Retina (tissue), 1 donor: ENCODE results near the gene RAI2.
A peak's percentile ranks its signal among the peaks of the same experiment; 100 is the strongest.
"Not testable (repeated sequence)": the region's sequence is repeated elsewhere in the genome, so short reads cannot be mapped to it uniquely, and the experiment has no call there.

Experiments used
- DNase-seq: peaks from one replicate; pipeline ENCODE4 v3.0.0-alpha.2; 2016

Gene RAI2

GRCh38 chrX:17826609-17827496, 34.2 kb downstream of the RAI2 start:
- no peak for DNase-seq

GRCh38 chrX:17824980-17825379, 36.1 kb downstream of the RAI2 start:
- DNase-seq = no peak

- DNase-seq = no peak
Observed at GRCh38 chrX:17822351-17822750, 38.7 kb downstream of the RAI2 start.

GRCh38 chrX:17820100-17820499, 41.0 kb downstream of the RAI2 start:
- DNase-seq = no peak

GRCh38 chrX:17818726-17819125, 42.4 kb downstream of the RAI2 start:
- no peak for DNase-seq

- DNase-seq = no peak
Observed at GRCh38 chrX:17817251-17817650, 43.8 kb downstream of the RAI2 start.

GRCh38 chrX:17814557-17814956, 46.5 kb downstream of the RAI2 start:
- DNase-seq = no peak

- no peak for DNase-seq
Observed at GRCh38 chrX:17814059-17814458, 47.0 kb downstream of the RAI2 start.

GRCh38 chrX:17813277-17813676, 47.8 kb downstream of the RAI2 start:
- no peak for DNase-seq

GRCh38 chrX:17812763-17813162, 48.3 kb downstream of the RAI2 start:
- no peak for DNase-seq

GRCh38 chrX:17809984-17810383, 51.1 kb downstream of the RAI2 start:
- no peak for DNase-seq

- DNase-seq = no peak
Observed at GRCh38 chrX:17809273-17809672, 51.8 kb downstream of the RAI2 start.

GRCh38 chrX:17805120-17805519, 56.0 kb downstream of the RAI2 start:
- no peak for DNase-seq

- no peak for DNase-seq
Observed at GRCh38 chrX:17803449-17803848, 57.6 kb downstream of the RAI2 start.

- peak; percentile 26 for DNase-seq
Observed at GRCh38 chrX:17802756-17803155, 58.3 kb downstream of the RAI2 start.

- DNase-seq = no peak
Observed at GRCh38 chrX:17801431-17801830, 59.7 kb downstream of the RAI2 start.

- no peak for DNase-seq
Observed at GRCh38 chrX:17798921-17799320, 62.2 kb downstream of the RAI2 start.

- DNase-seq = no peak
Observed at GRCh38 chrX:17792826-17793225, 68.3 kb downstream of the RAI2 start.

- DNase-seq = no peak
Observed at GRCh38 chrX:17788956-17789562, 72.0 kb downstream of the RAI2 start.

GRCh38 chrX:17788439-17788838, 72.7 kb downstream of the RAI2 start:
- DNase-seq = peak; percentile 41

GRCh38 chrX:17787557-17787956, 73.5 kb downstream of the RAI2 start:
- no peak for DNase-seq

GRCh38 chrX:17786554-17787347, 74.3 kb downstream of the RAI2 start:
- DNase-seq = not testable (repeated sequence)

- no peak for DNase-seq
Observed at GRCh38 chrX:17779434-17779833, 81.7 kb downstream of the RAI2 start.

- DNase-seq = no peak
Observed at GRCh38 chrX:17778997-17779396, 82.1 kb downstream of the RAI2 start.
